NCI-H2107 treated with DMSO at 0.1 percent for 48 hours (cell line): ENCODE measurements around the gene WNK1.
"Not testable (repeated sequence)": the region's sequence is repeated elsewhere in the genome, so short reads cannot be mapped to it uniquely, and the experiment has no call there.

Source experiments
- DNase-seq: peaks from one replicate; lab custom pipeline; 2025; ENCODE audit not compliant: unreplicated experiment; lab: John Stamatoyannopoulos, UW

WNK1 gene

GRCh38 chr12:751999-752694 lies at the start of gene WNK1:
WNK1 (plus strand) TSS chr12:752579; CDS start chr12:753566, 987 bp downstream.
- peak; percentile 99 for DNase-seq

- DNase-seq: peak; percentile 28
Observed at GRCh38 chr12:704516-705242, 47.7 kb upstream of the WNK1 start.

GRCh38 chr12:708084-708483 lies 44.3 kb upstream of the WNK1 start:
- not testable (repeated sequence) for DNase-seq

- DNase-seq: no peak
Observed at GRCh38 chr12:709455-710020, 42.8 kb upstream of the WNK1 start.

- DNase-seq: peak; percentile 77
Observed at GRCh38 chr12:712172-712863, 40.1 kb upstream of the WNK1 start.

GRCh38 chr12:713281-713875 lies 39.0 kb upstream of the WNK1 start:
- no peak for DNase-seq

GRCh38 chr12:716506-716905 lies 35.9 kb upstream of the WNK1 start:
- DNase-seq: no peak

- no peak for DNase-seq
Observed at GRCh38 chr12:718756-719102, 33.6 kb upstream of the WNK1 start.

- no peak for DNase-seq
Observed at GRCh38 chr12:720231-720941, 32.0 kb upstream of the WNK1 start.

GRCh38 chr12:724194-724855 lies 28.1 kb upstream of the WNK1 start:
- DNase-seq: peak; percentile 72

- DNase-seq: no peak
Observed at GRCh38 chr12:725076-725475, 27.3 kb upstream of the WNK1 start.

- DNase-seq: no peak
Observed at GRCh38 chr12:726281-727140, 25.9 kb upstream of the WNK1 start.

- no peak for DNase-seq
Observed at GRCh38 chr12:727321-727720, 25.1 kb upstream of the WNK1 start.

GRCh38 chr12:728781-729180 lies 23.6 kb upstream of the WNK1 start:
- no peak for DNase-seq

- DNase-seq: no peak
Observed at GRCh38 chr12:729221-729620, 23.2 kb upstream of the WNK1 start.

GRCh38 chr12:730550-730949 lies 21.8 kb upstream of the WNK1 start:
- DNase-seq: no peak

- no peak for DNase-seq
Observed at GRCh38 chr12:737122-737739, 15.1 kb upstream of the WNK1 start.

- no peak for DNase-seq
Observed at GRCh38 chr12:738712-739111, 13.7 kb upstream of the WNK1 start.

- DNase-seq: no peak
Observed at GRCh38 chr12:739349-739748, 13.0 kb upstream of the WNK1 start.
